Heart left ventricle (tissue), 13 donors: ENCODE measurements around the gene PSEN1.

Source experiments
- CTCF ChIP-seq, 12 donors: fragments of 200-600 bp; sonication (generic) in 4 of 12; IDR thresholded peaks; one replicate each; pipeline versions ENCODE4 v1.5.0 to v1.8.0; 2018 to 2022; ENCODE audit warnings: antibody characterized with exemption in 12 of 12, mild to moderate bottlenecking in 5 of 12
- POLR2A ChIP-seq, 2 donors: fragments of 450-650 bp; IDR thresholded peaks; one replicate each; pipeline ENCODE4 v1.6.1; 2017; ENCODE audit warnings: antibody characterized with exemption in 2 of 2, mild to moderate bottlenecking in 2 of 2, moderate library complexity in 2 of 2
- donor health status: ischemic (EF 13 %, LVEDD 7.1; RV severe dilation, severe dysfunction).
- donor health status: DM: no; HTN: yes; CAD: no.
- donor health status: DM: no; HTN: no; CAD: no.
- donor health status: ischemic (EF 25% LVEDD 6.9; RV normal size, moderate dysfunction).
- donor health status: ischemic (EF 25% LVEDD 5.7; RV mildly dilated, moderate dysfunction).
- donor health status: ischemic (EF 35%, LVEDD 5.7; RV mildly dilated, moderate dysfunction).
- donor health status: nonischemic (EF 11% LVEDD 7.7; RV severe dilation, severe dysfunction).
- donor health status: DM: yes; HTN: yes; CAD: no.
- donor health status: PGD.
- donor health status: ischemic (EF 29% LVEDD 5.4; RV normal size, mild dysfunction).
- donor health status: nonischemic (EF 23%, LVEDD 6.1; RV moderate dilation, normal function).

DNA sequence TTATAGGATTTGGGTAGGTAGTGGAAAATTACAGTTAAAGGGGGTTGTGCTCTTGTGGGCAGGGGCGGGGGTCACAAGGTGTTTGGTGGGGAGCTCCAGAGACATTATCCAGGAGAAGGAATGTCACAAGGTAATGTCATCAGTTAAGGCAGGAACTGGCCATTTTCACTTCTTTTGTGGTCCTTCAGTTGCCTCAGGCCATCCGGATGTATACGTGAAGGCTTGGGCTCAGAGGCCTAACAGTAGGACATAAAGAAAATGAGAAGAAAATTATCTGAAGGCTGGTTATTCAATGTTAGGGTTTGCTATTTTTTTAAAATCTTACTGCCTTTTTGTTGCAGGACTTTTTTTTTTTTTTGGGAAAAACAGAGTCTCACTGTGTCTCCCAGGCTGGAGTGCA lies 2.5 kb upstream of the PSEN1 start:
- no peak for TF ChIP-seq CTCF (IDR thresholded peaks at IDR 0.05)
- TF ChIP-seq POLR2A (IDR thresholded peaks at IDR 0.05) = no peak
